NCI-H2227 (cell line): ENCODE results near the gene MAVS.

Experiments
- DNase-seq: peaks from one replicate; lab custom pipeline; 2025; ENCODE audit not compliant: unreplicated experiment; lab: John Stamatoyannopoulos, UW

The MAVS gene

GRCh38 chr20:3846740-3847428 lies at the start of gene MAVS:
MAVS (plus strand) TSS chr20:3846834; CDS start chr20:3854625, 7,791 bp downstream.
- peak; percentile 92 for DNase-seq

GRCh38 chr20:3797226-3797545 lies 49.4 kb upstream of the MAVS start:
- DNase-seq = no peak

DNA sequence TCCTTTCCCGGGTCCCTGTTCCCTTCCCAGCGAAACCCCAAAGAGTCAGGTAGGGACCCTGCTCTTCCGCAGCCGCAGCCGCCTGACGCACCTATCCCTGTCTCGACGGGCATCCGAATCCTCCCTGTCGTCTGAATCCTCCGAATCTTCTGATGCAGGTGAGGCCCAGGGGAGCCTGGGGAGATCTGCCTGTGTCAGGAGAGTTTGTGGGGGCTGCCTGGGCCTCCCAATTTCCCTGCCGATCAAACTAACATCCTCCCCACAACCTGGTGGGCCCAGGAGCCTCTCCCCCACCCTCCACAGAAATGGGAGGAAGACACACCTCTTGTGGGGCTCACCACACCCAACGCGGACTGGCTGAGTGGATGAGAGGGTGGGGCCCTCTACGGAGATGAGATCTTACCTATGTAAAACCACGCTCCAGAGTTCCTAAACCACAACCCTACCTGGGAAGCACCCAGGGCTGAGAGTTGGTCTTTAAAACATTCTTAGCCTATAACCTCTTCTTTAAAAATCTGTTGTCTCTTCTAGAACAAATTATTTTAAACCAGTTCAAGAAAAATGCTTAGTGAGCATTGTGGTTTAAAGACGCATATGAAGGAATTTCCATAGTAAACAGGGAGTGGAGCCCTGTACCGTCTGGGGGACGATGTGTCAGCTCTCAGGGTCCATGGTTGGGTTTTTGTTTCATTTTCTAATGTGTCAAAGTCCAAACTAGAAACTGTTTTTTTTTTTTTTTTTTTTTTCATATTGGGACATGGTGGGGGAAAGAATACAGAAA lies 48.9 kb upstream of the MAVS start:
- DNase-seq = no peak

DNA sequence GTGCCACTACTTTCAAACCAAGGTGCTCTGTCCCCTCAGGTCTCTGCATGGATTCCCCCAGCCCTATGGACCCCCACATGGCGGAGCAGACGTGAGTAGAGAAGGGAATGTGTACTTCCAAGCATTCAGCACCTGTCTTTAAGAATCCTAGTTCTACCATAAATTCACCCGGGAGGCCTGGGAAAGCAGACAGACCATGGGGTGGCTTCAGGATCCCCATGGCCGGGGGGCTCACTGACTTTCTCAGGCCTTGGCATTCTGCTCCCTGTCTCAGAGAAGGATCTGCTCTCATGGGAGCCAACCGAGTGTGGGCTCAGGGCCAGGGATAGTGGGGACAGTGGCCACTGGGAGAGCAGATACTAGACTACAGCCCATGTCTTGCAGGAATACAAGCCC lies 48.3 kb upstream of the MAVS start:
- no peak for DNase-seq

DNA sequence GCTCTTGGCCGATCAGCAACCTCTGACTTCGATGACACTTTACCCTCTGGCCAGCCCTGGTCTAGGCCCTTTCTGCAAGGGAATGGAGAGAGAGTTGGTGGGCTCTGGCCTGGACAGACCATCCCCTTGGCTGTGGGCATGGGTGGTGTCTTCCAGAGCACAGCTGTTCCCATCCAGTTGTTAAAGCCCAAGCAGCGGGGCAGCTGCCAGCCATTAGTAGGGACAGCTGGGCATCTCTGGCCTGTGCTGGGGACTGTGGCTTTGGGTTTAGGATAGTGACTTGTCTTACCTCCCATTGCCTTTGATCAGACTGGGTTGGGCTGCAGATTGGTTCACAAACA lies 47.8 kb upstream of the MAVS start:
- DNase-seq = no peak

- no peak for DNase-seq
Measured at GRCh38 chr20:3800256-3800877, 46.3 kb upstream of the MAVS start.

DNA sequence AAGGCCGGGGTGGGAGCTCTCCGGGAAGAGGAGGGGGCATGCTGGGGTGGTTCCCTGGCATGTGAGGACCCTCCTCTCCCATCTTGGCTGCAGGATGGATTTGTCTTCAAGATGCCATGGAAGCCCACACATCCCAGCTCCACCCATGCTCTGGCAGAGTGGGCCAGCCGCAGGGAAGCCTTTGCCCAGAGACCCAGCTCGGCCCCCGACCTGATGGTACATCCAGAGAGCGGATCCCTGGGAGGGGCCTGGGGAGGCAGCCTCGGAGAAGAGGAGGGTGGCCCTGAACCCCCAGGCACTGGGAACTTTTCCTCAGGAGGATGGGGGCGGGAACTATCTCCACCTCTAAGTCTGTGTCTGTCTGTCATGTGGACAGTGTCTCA lies 45.8 kb upstream of the MAVS start:
- DNase-seq = no peak

DNA sequence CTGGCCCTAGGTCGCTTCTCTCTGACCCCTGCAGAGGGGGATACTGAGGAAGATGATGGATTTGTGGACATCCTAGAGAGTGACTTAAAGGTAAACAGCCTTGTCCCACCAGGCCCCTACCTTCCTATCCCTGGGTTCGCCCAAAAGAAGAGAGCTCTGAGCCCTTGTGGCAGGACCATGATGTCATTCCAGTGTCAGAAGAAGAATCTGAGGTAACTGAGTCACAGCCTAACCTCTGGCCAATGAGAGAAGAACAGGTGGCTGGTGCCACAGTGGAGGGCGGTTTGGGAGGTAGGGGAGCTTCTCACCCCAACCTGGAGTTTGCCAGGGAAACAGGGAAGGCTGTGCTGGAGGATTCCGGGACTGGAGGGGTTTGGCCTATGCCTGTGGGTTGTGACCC lies 45.3 kb upstream of the MAVS start:
- DNase-seq = no peak

GRCh38 chr20:3801846-3802245 lies 44.8 kb upstream of the MAVS start:
- no peak for DNase-seq

DNA sequence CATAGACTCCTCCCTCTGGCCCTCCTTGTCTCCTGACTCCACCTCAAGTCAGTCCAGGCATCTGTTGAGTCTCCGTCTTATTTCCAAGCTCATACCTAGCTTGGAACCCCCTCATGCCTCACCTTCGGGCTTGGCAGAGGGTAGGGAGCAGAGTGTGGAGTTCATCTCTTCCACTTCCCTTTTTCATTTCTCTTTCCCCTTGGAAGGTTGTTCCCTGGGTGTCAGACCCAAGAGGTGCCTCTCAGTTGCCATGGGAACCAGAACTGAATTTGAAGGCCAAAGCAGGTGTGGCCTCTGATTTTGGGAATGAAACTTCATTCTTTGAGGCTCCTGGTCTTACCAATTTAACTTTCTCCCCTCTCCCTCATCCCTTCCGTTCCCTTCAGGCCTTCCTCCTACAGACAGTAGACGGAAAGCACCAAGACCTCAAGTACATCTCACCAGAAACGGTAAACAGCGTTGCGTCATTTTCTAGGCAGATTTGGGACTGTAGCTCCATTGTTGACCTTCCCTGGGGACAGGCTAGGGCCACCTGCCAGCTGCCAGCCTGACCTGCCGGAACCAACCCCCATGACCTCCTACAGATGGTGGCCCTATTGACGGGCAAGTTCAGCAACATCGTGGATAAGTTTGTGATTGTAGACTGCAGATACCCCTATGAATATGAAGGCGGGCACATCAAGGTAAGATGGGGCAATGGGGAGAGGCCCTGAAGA lies 44.0 kb upstream of the MAVS start:
- DNase-seq = no peak

DNA sequence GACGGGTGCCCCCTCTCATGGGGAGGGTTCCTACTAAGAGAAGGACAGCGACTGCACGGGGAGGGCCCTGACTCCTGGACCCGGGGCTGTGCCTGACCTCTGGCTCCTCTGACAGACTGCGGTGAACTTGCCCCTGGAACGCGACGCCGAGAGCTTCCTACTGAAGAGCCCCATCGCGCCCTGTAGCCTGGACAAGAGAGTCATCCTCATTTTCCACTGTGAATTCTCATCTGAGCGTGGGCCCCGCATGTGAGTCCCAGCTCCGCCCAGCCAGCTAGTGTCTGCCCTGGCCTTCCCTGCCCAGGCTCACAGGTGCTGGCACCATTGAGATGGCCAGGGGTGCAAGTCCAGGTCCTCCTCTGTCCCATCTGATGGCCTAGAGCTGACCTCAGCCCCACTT lies 43.3 kb upstream of the MAVS start:
- DNase-seq = no peak

GRCh38 chr20:3803854-3804253 lies 42.8 kb upstream of the MAVS start:
- no peak for DNase-seq

DNA sequence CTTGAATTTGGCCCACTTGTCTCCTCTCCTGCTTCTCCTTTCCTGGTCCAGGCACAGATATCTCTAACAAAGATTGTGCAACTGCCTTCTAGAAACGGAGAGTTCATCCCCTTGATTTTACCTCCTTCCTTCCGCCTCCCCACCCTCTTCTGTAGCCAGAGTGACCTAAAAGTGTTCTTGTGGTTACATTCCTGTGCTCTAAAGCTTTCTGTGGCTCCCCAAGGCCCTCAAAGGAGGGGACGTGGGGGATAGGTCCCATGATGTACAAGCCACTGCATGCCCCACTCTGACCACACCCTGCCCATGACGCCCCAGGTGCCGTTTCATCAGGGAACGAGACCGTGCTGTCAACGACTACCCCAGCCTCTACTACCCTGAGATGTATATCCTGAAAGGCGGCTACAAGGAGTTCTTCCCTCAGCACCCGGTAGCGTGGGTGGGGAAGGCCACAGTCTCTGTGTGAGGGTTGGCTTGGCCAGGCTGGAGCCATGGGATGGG lies 42.3 kb upstream of the MAVS start:
- DNase-seq = no peak

GRCh38 chr20:3804781-3805180 lies 41.9 kb upstream of the MAVS start:
- no peak for DNase-seq

DNA sequence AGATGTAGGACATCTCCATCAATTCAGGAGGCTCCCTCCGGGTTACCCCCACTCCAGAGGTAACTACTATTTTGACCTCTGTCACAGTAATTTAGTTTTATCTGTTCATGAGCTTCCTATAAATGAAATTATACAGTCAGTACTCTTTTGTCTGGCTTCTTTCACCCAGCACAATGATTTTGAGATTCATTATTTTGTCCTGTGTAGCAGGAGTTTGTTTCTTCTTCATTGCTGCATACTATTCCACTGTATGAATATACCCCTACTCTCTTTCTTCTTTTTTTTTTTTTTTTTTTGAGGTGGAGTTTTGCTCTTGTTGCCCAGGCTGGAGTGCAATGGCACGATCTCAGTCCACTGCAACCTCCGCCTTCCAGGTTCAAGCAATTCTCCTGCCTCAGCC lies 38.1 kb upstream of the MAVS start:
- no peak for DNase-seq

GRCh38 chr20:3811467-3812258 lies 35.0 kb upstream of the MAVS start:
- DNase-seq = peak; percentile 59

DNA sequence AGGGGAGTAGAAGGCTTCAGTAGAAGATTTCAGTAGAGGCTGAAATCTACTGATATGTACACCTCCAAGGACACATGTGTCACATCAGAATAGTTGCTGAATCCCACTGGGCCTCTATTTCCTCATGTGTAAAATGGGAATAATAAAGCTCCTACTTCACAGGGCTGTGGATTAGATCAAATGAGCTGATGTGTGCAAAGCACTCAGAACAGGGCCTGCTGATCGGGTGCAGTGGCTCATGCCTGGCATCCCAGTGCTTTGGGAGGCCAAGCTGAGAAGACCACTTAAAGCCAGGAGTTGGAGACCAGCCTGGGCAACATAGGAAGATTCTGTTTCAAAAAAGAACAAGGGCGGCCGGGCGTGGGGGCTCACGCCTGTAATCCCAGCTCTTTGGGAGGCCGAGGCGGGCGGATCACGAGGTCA lies 34.4 kb upstream of the MAVS start:
- DNase-seq = no peak

DNA sequence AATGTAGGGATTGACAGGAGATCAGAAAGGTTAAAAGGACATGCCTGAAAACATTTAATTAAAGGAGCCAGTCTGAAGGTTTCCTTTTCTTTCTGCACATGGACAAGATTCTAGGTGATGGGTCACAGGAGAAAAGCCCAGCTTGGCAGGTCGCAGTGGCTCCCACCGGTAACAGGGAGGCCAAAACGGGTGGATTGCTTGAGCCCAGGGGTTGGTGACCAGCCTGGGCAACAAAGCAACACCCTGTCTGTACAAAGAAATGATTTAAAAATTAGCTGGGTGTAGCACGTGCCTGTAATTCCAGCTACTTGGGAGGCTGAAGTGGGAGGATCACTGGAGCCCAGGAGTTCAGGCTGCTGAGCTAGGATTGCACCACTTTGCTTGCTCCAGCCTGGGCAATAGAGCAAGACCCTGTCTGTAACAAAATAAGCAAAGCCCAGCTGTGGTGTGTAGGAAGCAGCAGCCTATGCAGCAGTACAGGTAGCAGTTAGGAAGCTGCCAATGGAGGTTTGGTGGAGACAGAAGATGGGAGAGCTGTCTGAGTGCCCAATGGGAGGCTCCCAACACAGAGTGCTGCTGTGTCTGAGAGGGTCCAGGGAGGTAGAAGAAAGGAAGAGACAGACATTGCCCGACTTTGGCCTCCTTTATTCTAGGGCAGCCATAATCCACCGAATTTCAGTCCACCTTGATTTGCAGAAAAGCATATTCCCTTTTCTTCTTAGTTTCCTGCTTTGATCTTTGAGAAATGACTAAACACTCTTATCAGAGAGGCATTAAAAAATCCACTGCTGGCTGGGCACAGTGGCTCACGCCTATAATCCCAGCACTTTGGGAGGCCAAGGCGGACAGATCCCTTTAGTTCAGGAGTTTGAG lies 33.4 kb upstream of the MAVS start:
- no peak for DNase-seq

GRCh38 chr20:3813848-3814581 lies 32.6 kb upstream of the MAVS start:
- DNase-seq = no peak
